HEK293T (cell line): Measurements from ENCODE around the gene ULBP1.
"Not testable (repeated sequence)": the region's sequence is repeated elsewhere in the genome, so short reads cannot be mapped to it uniquely, and the experiment has no call there.

Source experiments
- ELF4 ChIP-seq: fragments of 450-650 bp; IDR thresholded peaks from 2 replicates; pipeline ENCODE4 v1.6.1; 2017; ENCODE audit warnings: antibody characterized with exemption
- FOXM1 ChIP-seq: fragments of 450-650 bp; IDR thresholded peaks from 2 replicates; pipeline ENCODE4 v1.6.1; 2017; ENCODE audit warnings: mild to moderate bottlenecking, borderline replicate concordance
- HDGF ChIP-seq: fragments of 450-650 bp; IDR thresholded peaks from 2 replicates; pipeline ENCODE4 v1.6.1; 2017; ENCODE audit warnings: antibody characterized with exemption, borderline replicate concordance
- L3MBTL2 ChIP-seq: fragments of 450-650 bp; conservative IDR thresholded peaks from 2 replicates; pipeline ENCODE4 v1.6.1; 2016; ENCODE audit warnings: mild to moderate bottlenecking
- SP1 ChIP-seq: fragments of 450-650 bp; IDR thresholded peaks from 2 replicates; pipeline ENCODE4 v1.6.1; 2017
- SUZ12 ChIP-seq: fragments of 450-650 bp; IDR thresholded peaks from 2 replicates; pipeline ENCODE4 v1.6.1; 2016; ENCODE audit warnings: mild to moderate bottlenecking
- TARDBP ChIP-seq: fragments of 450-650 bp; IDR thresholded peaks from 2 replicates; pipeline ENCODE4 v1.6.1; 2016
- ZNF384 ChIP-seq: fragments of 450-650 bp; IDR thresholded peaks from 2 replicates; pipeline ENCODE4 v1.6.1; 2016
- TF ChIP-seq, protein P1 (sequence below): fragments of 450-650 bp; IDR thresholded peaks from 2 replicates; pipeline ENCODE4 v1.6.1; 2016

DNA sequence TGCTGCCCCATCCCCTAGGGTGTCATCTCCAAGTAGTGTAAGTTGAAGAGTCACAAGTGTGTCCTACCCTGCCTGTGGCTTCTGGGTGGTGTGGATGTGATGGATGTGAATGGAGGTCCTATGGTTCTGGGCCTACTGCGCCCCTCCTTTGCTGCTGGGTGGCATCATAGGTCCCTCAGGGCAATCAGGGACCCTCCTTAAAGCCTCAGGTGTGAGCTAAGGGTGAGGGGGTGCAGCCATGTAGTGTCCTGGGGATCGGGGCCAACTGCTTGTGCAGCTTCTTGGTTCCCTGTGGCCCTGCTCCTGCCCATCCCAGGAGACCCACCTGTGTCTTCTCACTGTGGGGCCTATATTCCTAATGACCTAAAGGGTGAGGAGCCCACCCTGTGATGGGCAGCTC lies 2.6 kb downstream of the ULBP1 start:
- TF ChIP-seq ZNF384, ELF4, L3MBTL2, SP1, FOXM1, TARDBP, HDGF, SUZ12: not testable (repeated sequence)
- TF ChIP-seq, protein P1, sequence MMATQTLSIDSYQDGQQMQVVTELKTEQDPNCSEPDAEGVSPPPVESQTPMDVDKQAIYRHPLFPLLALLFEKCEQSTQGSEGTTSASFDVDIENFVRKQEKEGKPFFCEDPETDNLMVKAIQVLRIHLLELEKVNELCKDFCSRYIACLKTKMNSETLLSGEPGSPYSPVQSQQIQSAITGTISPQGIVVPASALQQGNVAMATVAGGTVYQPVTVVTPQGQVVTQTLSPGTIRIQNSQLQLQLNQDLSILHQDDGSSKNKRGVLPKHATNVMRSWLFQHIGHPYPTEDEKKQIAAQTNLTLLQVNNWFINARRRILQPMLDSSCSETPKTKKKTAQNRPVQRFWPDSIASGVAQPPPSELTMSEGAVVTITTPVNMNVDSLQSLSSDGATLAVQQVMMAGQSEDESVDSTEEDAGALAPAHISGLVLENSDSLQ = not testable (repeated sequence)
